ENCODE measurements around the gene VAMP2. TPM values are rescaled to one million over a fixed set of nuclear protein-coding genes. Genes with fewer than 3 reads are reported as not detected.

The VAMP2 gene
- polyA plus RNA-seq, 2 of the 4 experiments (the other 2 are of a cell fraction) = 19.2 to 21.7 TPM

- whole genome bisulfite sequencing (ENCODE audit: missing lambda C conversion rate) = under 1% methylated on average over 46 of the region's 46 CpGs
- H3K4me1 ChIP-seq = peaks cover 19% of the 10 kb centered on the region
- POLR2A ChIA-PET = interaction anchor here (0.7 to 4.6 kb wide), 12 partner anchors 11 to 85 kb away, joined by 3 to 31 read pairs (median 4); partner anchors contain the start of gene SLC25A35
- peak within 1 kb of the TSS; percentile 64 for H3K4me3 ChIP-seq
- peak; percentile 98 for DNase-seq (ENCODE audit: low read depth in 1 of 2, low spot score in 1 of 2)
- peak within 1 kb of the TSS; percentile 80 for H3K4me2 ChIP-seq
- ATAC-seq = peak; percentile 94 to 99
- no peaks in the 10 kb centered on the region for H3K9me3 ChIP-seq
- CTCF ChIA-PET = interaction anchor here (0.6 to 17.8 kb wide), 13 partner anchors 9 to 929 kb away, joined by 3 to 164 read pairs (median 4); partner anchors contain the start of gene BORCS6
- peak within 1 kb of the TSS; percentile 78 to 89 for H3K27ac ChIP-seq
- FAIRE-seq = peak; percentile 92
- peak; percentile 8; the same call in 1 of the 2 replicates for TF ChIP-seq TP53 (CRISPR knock-in tag; IDR thresholded peaks at IDR 0.05)
- no peak for TF ChIP-seq RARB (CRISPR knock-in tag; IDR thresholded peaks at IDR 0.05)
- TF ChIP-seq FOSL2 (IDR thresholded peaks at IDR 0.05) = no peak
- TF ChIP-seq FOSL2 (CRISPR knock-in tag; IDR thresholded peaks at IDR 0.05) = no peak
- TF ChIP-seq PBX3 (IDR thresholded peaks at IDR 0.05) = peak; percentile 60; the same call in 1 of the 2 replicates
- no peak; the same call in 1 of the 2 replicates for TF ChIP-seq GATA3 (IDR thresholded peaks at IDR 0.05; ENCODE audit: borderline replicate concordance)
- TF ChIP-seq SREBF2 (IDR thresholded peaks at IDR 0.05) = no peak
- no peak for TF ChIP-seq ZNF302 (CRISPR knock-in tag; IDR thresholded peaks at IDR 0.05)
- no peak; the same call in 1 of the 2 replicates for TF ChIP-seq MYC (IDR thresholded peaks at IDR 0.05; ENCODE audit: borderline replicate concordance, low read length)
- no peak for TF ChIP-seq REST (IDR thresholded peaks at IDR 0.05)
- TF ChIP-seq MAZ (IDR thresholded peaks at IDR 0.05; ENCODE audit: borderline replicate concordance, low read depth, low read length) = 0 out of 2 replicates have a peak, but pooled peaks have one; percentile 42
- TF ChIP-seq HEYL (CRISPR knock-in tag; IDR thresholded peaks at IDR 0.05) = no peak
- TF ChIP-seq KDM5A (IDR thresholded peaks at IDR 0.05) = peak; percentile 97
- peak; percentile 50; the same call in 1 of the 2 replicates for TF ChIP-seq POLR2A (IDR thresholded peaks at IDR 0.05; ENCODE audit: low read length)
- peak; percentile 76; the same call in 2 of the 3 replicates for TF ChIP-seq BCL3 (IDR thresholded peaks at IDR 0.05)
- TF ChIP-seq EHF (CRISPR knock-in tag; IDR thresholded peaks at IDR 0.05) = no peak
- peak; percentile 93 for TF ChIP-seq HDAC2 (IDR thresholded peaks at IDR 0.05)
- TF ChIP-seq BHLHE40 (IDR thresholded peaks at IDR 0.05; ENCODE audit: low read depth, low read length) = no peak
- TF ChIP-seq RCOR1 (IDR thresholded peaks at IDR 0.05; ENCODE audit: low read depth, low read length) = no peak
- no peak for TF ChIP-seq ESRRA (IDR thresholded peaks at IDR 0.05; ENCODE audit: borderline replicate concordance, low read length)
- TF ChIP-seq RAD21 (conservative IDR thresholded peaks at IDR 0.05 in 1 of 2, IDR thresholded peaks at IDR 0.05 in 1 of 2) = no peak
- no peak for TF ChIP-seq RNF2 (IDR thresholded peaks at IDR 0.05; ENCODE audit: borderline replicate concordance, low read depth)
- no peak for TF ChIP-seq ELK1 (IDR thresholded peaks at IDR 0.05; ENCODE audit: low read depth, low read length)
- no peak for TF ChIP-seq CTCF (IDR thresholded peaks at IDR 0.05)
- TF ChIP-seq FOSB (CRISPR knock-in tag; IDR thresholded peaks at IDR 0.05) = no peak; the same call in 1 of the 2 replicates
- no peak for TF ChIP-seq HES2 (IDR thresholded peaks at IDR 0.05)
- TF ChIP-seq KDM1A (IDR thresholded peaks at IDR 0.05; ENCODE audit: low read depth) = peak; percentile 13; the same call in 1 of the 2 replicates
- no peak for TF ChIP-seq NPAS2 (CRISPR knock-in tag; IDR thresholded peaks at IDR 0.05; ENCODE audit: borderline replicate concordance)
- TF ChIP-seq RFX5 (IDR thresholded peaks at IDR 0.05) = no peak
- TF ChIP-seq FOXS1 (CRISPR knock-in tag; IDR thresholded peaks at IDR 0.05) = no peak
- TF ChIP-seq CBX8 (IDR thresholded peaks at IDR 0.05) = no peak
Observed at GRCh38 chr17:8209907-8210760, 47.4 kb upstream of the VAMP2 start, which contains the start of gene AURKB. TSS of gene AURKB (minus strand) at chr17:8210575. CDS start at chr17:8210224, 351 bp downstream.
